GM19328 (cell line): ENCODE measurements around the gene EFCAB6.

Source experiments
- ATAC-seq: cut with Tn5 transposase; IDR thresholded peaks from one replicate; pipeline ENCODE4 v1.9.1; 2021; ENCODE audit warnings: mild to moderate bottlenecking, moderate library complexity; ENCODE audit not compliant: unreplicated experiment

EFCAB6 gene

GRCh38 chr22:43600265-43600664 is 211.8 kb downstream of the EFCAB6 start:
- ATAC-seq: no peak

DNA sequence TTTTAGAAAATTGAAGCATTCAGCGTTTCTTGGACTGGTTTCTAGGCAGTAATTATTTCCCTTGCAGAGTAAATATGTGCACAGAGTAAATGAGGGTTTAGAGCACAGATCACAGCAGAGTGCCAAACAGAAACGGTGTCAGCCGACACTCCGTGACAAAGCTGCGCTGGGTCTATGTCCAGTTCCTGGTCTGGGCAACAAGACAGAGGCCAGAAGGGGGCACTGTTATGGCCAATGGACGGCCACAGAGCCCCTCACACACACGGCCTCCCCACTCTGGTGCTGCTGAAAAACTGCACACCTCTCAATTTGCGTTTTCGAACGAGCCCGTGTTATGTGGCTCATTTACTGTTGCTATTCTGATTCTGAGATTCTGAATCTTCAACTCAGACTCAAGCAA is 219.6 kb downstream of the EFCAB6 start:
- ATAC-seq: no peak

DNA sequence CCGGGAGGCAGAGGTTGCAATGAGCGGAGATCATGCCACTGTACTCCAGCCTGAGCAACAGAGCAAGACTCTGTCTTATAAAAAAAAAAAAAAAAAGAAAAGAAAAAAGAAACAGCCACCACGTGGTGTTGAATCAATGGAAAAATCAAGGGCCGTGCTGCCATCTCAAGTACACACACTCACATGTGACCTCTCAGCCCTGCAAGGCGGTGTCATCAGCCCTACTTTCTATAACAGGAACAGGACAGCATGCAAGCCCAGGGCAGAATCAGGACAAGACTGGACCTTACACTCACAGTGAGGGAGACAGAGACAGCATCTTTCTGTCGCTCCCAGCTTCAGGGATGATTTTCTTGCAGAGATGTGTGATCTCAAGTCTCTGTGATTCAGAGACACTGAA is 220.7 kb downstream of the EFCAB6 start:
- no peak for ATAC-seq

- no peak for ATAC-seq
Observed at GRCh38 chr22:43587574-43587973, 224.5 kb downstream of the EFCAB6 start.

DNA sequence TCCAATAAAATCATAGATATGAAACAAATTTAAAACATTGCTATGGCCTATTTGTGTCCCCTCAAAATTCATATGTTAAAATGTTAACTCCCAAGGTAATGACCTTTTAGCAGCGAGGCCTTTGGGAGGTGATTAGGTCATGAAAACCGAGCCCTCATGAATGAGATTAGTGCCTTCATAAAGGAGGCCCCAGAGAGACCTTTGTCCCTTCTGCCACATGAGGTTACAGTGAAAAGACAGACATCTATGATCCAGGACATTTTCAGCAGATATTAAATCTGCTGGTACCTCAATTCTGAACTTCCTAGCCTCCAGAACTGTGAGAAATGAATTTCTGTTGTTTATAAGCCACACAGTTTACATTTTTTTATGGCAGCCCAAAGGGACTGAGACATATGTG is 228.6 kb downstream of the EFCAB6 start:
- ATAC-seq: no peak

GRCh38 chr22:43582394-43582793 is 229.7 kb downstream of the EFCAB6 start:
- no peak for ATAC-seq

DNA sequence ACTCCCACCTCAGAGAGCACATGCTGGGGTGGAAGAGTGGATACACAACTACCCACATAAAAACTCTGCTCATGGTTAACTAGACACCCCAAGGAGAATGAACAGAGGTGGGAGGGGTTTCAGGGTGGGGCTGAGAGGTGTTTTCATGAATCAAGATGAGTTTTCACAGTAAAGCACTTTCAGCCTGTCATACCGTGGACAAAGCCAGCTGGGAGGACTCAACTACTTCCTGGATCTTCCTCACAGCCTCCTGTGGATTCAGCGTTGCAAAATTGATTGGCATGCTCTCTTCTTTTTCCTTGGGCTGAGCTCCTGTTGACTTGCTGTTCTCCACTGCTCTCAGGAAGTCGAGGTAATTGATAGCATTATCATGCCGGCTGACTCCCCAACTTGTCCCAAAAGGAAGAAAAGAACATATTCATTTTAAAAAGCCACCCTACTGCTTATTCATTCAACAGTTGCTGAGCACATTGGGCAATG is 231.8 kb downstream of the EFCAB6 start:
- ATAC-seq: no peak

DNA sequence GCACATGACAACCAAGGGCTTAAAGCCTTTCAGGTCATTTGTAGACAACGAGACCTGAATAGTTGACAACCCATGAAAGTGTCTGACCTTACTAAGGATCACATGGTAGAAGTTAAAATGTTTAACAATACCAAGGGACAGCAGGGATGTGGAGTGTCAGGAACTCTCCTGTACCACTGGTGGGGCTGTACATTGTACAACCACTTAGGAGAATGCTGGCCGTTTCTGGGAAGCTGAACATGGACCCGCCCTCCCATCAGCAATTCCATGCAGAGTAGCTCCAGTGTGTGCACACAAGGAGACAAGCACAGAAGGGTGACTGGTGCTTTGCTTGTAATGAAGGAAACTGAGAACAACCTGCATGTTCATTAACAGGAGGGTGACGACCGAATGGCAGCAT is 237.4 kb downstream of the EFCAB6 start:
- ATAC-seq: no peak

DNA sequence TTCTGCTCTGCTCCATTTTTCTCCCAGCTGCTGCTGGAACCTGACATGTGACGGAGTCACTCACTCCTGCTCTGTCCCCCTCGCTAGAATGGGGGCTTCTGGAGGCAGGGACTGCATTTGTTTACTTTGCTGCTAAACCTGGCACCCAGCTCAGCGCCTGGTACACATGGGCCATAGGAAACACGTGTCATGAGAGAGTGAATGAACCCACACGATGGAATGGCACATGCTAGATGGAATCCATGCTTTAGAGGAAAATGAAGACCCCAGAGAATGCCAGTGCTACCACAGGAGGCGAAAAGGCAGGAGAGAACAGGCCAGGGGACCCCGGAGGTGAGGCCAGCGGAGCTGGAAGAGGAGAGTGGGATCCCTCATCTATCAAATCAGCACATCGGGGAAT is 239.4 kb downstream of the EFCAB6 start:
- ATAC-seq: no peak

- no peak for ATAC-seq
Observed at GRCh38 chr22:43571181-43571580, 240.9 kb downstream of the EFCAB6 start.

- ATAC-seq: no peak
Observed at GRCh38 chr22:43570531-43571165, 241.5 kb downstream of the EFCAB6 start.

GRCh38 chr22:43569111-43569510 is 243.0 kb downstream of the EFCAB6 start:
- no peak for ATAC-seq

DNA sequence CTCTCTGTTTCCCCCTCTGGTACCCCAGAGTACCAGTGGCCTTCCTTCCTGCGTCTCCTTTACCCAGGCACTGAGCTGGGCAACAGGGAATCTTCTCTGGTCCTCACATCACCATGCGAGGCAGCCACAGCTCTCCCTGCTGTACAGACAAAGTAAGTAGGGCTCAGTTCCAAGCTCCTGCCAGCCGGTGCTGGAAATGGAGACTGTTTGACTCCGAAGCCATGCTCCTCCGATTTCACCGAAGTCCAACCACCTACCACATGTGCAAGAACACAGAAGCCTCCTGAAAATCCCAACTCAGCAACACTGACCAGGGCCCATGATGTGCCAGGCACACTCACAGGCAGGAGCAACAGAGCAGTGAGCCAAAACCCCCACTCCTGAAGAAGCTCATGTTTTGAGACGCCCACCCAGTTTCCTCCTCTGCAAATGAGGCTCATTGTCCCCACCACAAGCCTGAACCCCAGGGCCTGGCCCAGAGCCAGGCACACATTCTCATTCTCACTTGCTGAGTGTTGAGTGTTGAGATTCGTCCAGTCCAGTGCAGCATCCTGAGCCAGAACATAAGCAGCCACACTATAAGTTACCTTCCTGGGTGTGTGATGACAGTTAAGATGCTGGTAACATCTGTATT is 244.3 kb downstream of the EFCAB6 start:
- no peak for ATAC-seq

- ATAC-seq: no peak
Observed at GRCh38 chr22:43566561-43567332, 245.4 kb downstream of the EFCAB6 start.

- ATAC-seq: no peak
Observed at GRCh38 chr22:43566021-43566420, 246.1 kb downstream of the EFCAB6 start.

GRCh38 chr22:43564859-43565258 is 247.2 kb downstream of the EFCAB6 start:
- ATAC-seq: no peak

DNA sequence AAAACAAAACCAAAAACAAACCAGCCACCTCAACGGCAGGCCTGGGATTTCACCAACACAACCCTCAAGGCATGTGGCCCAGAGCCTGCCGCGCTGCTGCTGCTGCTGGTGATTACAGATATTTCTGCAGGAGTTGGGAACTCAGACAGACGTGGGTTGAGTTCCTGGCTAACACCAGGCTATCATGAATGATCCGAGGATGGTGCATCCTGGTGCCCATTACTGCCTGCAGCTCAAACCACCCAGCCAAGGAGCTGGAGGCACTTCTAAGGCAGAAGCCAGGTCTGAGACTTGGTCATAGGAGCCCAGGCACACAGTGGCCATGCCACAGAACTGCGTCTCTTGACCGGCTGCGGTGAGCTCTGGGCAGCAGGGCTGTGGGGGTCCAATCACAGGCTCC is 248.5 kb downstream of the EFCAB6 start:
- ATAC-seq: no peak

- no peak for ATAC-seq
Observed at GRCh38 chr22:43562843-43563242, 249.3 kb downstream of the EFCAB6 start.

GRCh38 chr22:43561415-43562178 is 250.5 kb downstream of the EFCAB6 start:
- ATAC-seq: no peak

- no peak for ATAC-seq
Observed at GRCh38 chr22:43560651-43561050, 251.5 kb downstream of the EFCAB6 start.
